HL-60 (cell line): ENCODE results near the gene COL24A1.

Experiments
- CTCF ChIP-seq: IDR thresholded peaks from one replicate; pipeline ENCODE4 v1.5.1; 2011; ENCODE audit warnings: low read length, control low read depth, inconsistent platforms; ENCODE audit not compliant: insufficient read depth
- GABPA ChIP-seq: IDR thresholded peaks from 2 replicates; pipeline ENCODE4 v1.6.1; 2012; ENCODE audit warnings: low read depth
- POLR2AphosphoS5 ChIP-seq: IDR thresholded peaks from 2 replicates; pipeline ENCODE4 v1.6.1; 2012; ENCODE audit warnings: low read depth
- REST ChIP-seq: IDR thresholded peaks from 2 replicates; pipeline ENCODE4 v1.6.1; 2012; ENCODE audit warnings: low read depth; ENCODE audit not compliant: insufficient replicate concordance
- SPI1 ChIP-seq: IDR thresholded peaks from 2 replicates; pipeline ENCODE4 v1.6.1; 2012; ENCODE audit warnings: low read depth, mild to moderate bottlenecking, borderline replicate concordance

DNA sequence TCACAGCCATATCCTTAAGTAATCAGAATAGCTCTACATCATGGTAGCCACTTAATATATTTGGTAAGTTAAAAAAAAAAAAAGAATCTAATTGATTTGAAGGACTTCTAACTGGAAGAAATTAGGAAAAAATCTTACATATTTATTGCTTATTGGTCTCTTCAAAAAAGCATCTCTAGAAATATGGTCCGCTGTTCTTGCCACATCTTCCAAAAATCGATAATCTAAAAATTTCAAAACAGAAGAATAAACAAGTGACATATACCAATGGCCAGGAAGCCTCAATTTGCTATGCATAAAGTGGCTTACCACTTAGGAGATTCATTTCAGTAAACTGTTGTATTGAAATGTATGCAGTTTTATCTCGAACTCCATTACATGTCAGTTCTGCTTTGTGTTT is 450.6 kb downstream of the COL24A1 start:
- TF ChIP-seq CTCF = no peak
- TF ChIP-seq GABPA = no peak
- no peak for TF ChIP-seq POLR2AphosphoS5
- no peak for TF ChIP-seq REST
- TF ChIP-seq SPI1 = no peak
